ENCODE results near the gene MVB12A.

MVB12A gene

GRCh38 chr19:17448131-17448967, 28.5 kb downstream of the MVB12A start, which contains the start of gene TMEM221:
TSS of gene TMEM221 (minus strand) at chr19:17448668. CDS start at chr19:17448462, 206 bp downstream.
- no peak for DNase-seq

- peak; percentile 48 for DNase-seq
Measured at GRCh38 chr19:17450264-17451075, 30.6 kb downstream of the MVB12A start.

- DNase-seq = no peak
Measured at GRCh38 chr19:17451820-17452219, 32.0 kb downstream of the MVB12A start.

- DNase-seq = no peak
Measured at GRCh38 chr19:17454576-17455071, 34.8 kb downstream of the MVB12A start.

- no peak for DNase-seq
Measured at GRCh38 chr19:17455308-17456123, 35.7 kb downstream of the MVB12A start.

- no peak for DNase-seq
Measured at GRCh38 chr19:17456127-17456526, 36.3 kb downstream of the MVB12A start.

GRCh38 chr19:17457616-17458015, 37.8 kb downstream of the MVB12A start:
- no peak for DNase-seq

- DNase-seq = no peak
Measured at GRCh38 chr19:17458970-17459369, 39.1 kb downstream of the MVB12A start.

- no peak for DNase-seq
Measured at GRCh38 chr19:17460372-17461230, 40.8 kb downstream of the MVB12A start, which contains the start of gene NXNL1. TSS of gene NXNL1 (minus strand) at chr19:17460926. CDS start at chr19:17460869, 57 bp downstream.

- no peak for DNase-seq
Measured at GRCh38 chr19:17466487-17466850, 46.6 kb downstream of the MVB12A start.

- DNase-seq = no peak
Measured at GRCh38 chr19:17467471-17468301, 47.8 kb downstream of the MVB12A start.

GRCh38 chr19:17468302-17469091, 48.6 kb downstream of the MVB12A start:
- no peak for DNase-seq

- DNase-seq = no peak
Measured at GRCh38 chr19:17469092-17469480, 49.2 kb downstream of the MVB12A start.

GRCh38 chr19:17469481-17470067, 49.7 kb downstream of the MVB12A start:
- DNase-seq = peak; percentile 44

GRCh38 chr19:17470068-17470841, 50.4 kb downstream of the MVB12A start, which contains the start of gene SLC27A1:
TSS of gene SLC27A1 (plus strand) at chr19:17470524. CDS start at chr19:17470541, 17 bp downstream.
- peak; percentile 67 for DNase-seq

- DNase-seq = no peak
Measured at GRCh38 chr19:17471410-17472125, 51.7 kb downstream of the MVB12A start.

- no peak for DNase-seq
Measured at GRCh38 chr19:17473041-17473440, 53.2 kb downstream of the MVB12A start.
